Inferior parietal cortex (tissue), 1 donor: ENCODE measurements around the gene SLC35D2.
A peak's percentile ranks its signal among the peaks of the same experiment; 100 is the strongest.

Experiments
- DNase-seq: peaks from one replicate; pipeline ENCODE4 v3.0.0-alpha.2; 2016; ENCODE audit errors: extremely low spot score

SLC35D2 gene

GRCh38 chr9:96383165-96383942 is at the start of gene SLC35D2:
TSS of gene SLC35D2 (minus strand) at chr9:96383711. CDS start at chr9:96383634, 77 bp downstream.
- DNase-seq, result no peak

GRCh38 chr9:96430377-96430776 is 46.9 kb upstream of the SLC35D2 start:
- DNase-seq, result no peak

GRCh38 chr9:96429732-96430131 is 46.2 kb upstream of the SLC35D2 start:
- no peak for DNase-seq

GRCh38 chr9:96425500-96426169 is 42.1 kb upstream of the SLC35D2 start:
- no peak for DNase-seq

GRCh38 chr9:96423985-96424336 is 40.5 kb upstream of the SLC35D2 start:
- no peak for DNase-seq

GRCh38 chr9:96423322-96423984 is 39.9 kb upstream of the SLC35D2 start:
- no peak for DNase-seq

- no peak for DNase-seq
These were observed 37.1 kb upstream of the SLC35D2 start for GRCh38 chr9:96420468-96421219.

- no peak for DNase-seq
These were observed 36.1 kb upstream of the SLC35D2 start for GRCh38 chr9:96419691-96419969.

- DNase-seq, result peak; percentile 55
These were observed 35.6 kb upstream of the SLC35D2 start for GRCh38 chr9:96418920-96419690.

- peak; percentile 92 for DNase-seq
These were observed 34.8 kb upstream of the SLC35D2 start, which contains the start of gene ZNF367 for GRCh38 chr9:96418083-96418919. TSS of gene ZNF367 (minus strand) at chr9:96418370. CDS start at chr9:96418032, 338 bp downstream.

DNA sequence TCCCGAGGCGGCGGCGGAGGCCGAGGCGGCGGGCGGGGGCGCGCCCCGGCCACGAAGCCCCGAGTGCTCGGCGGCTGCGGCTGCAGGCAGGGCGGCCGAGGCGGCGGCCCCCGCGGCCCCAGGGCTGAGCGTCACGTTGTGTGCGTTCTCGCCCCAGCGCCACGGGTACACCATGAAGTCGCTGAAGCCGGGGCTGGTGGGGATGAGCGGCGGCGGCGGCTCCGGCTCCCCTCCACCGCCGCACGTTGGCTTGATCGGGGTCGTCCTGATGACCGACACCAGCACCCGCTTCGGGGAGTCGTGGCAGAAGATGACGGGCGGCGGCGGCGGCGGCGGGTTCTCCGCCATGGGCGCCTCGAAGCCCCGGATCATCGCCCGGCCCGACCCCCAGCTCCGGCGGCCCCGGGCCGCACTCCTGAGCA is 34.2 kb upstream of the SLC35D2 start:
- no peak for DNase-seq

DNA sequence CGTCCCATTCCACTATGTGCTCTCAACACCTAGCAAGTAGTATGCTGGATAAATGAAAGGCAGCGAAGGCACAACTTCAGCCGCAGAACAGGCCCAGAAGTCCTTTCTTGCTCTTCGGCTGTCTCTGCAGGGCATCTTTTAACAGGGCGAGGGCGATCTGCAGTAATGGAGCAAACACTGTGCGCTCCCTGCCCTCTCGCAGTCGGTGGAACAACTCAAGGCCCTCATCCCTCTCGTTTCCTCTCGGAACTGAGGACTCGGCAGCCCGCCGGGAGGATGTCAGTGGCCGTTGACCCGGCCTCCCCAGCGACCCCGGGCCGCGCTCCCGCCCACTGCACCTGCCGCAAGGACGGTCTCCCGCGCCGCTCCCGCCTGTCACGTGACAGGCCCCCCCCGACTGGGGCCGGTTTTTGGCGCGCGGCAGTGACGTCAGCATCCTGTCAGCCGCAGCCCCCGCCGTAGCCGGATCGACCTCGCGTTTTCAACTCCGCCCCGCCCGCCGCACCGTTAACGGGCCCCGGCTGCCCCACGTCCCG is 33.6 kb upstream of the SLC35D2 start:
- peak; percentile 89 for DNase-seq

- peak; percentile 62 for DNase-seq
These were observed 30.1 kb upstream of the SLC35D2 start for GRCh38 chr9:96413302-96414221.

- no peak for DNase-seq
These were observed 28.8 kb upstream of the SLC35D2 start for GRCh38 chr9:96412174-96412913.

GRCh38 chr9:96411129-96411838 is 27.8 kb upstream of the SLC35D2 start:
- DNase-seq, result no peak

GRCh38 chr9:96408409-96409280 is 25.1 kb upstream of the SLC35D2 start:
- DNase-seq, result no peak
